Testis (tissue), 2 donors: ENCODE data around the gene SHLD1.

Experiments used
- CTCF ChIP-seq, 3 experiments: fragments of 450-650 bp in 2 of 3; fragments of 200-600 bp in 1 of 3; sonication (generic) in 1 of 3; IDR thresholded peaks; one replicate each; pipeline ENCODE4 v1.5.1; 2016 to 2019; ENCODE audit warnings: antibody characterized with exemption in 3 of 3, mild to moderate bottlenecking in 2 of 3, moderate library complexity in 1 of 3
- POLR2A ChIP-seq: fragments of 450-650 bp; IDR thresholded peaks from one replicate; pipeline ENCODE4 v1.6.1; 2017; ENCODE audit warnings: antibody characterized with exemption, mild to moderate bottlenecking, moderate library complexity

- TF ChIP-seq CTCF (IDR thresholded peaks at IDR 0.05) (no peak), POLR2A (no peak)
These were observed 120.4 kb downstream of the SHLD1 start for GRCh38 chr20:5870568-5870981.
